NCI-H446 (cell line): ENCODE measurements around the gene CALML3.

Experiments used
- DNase-seq, 2 experiments: peaks; one replicate each; lab custom pipeline; 2025; lab: John Stamatoyannopoulos, UW

Gene CALML3

DNA sequence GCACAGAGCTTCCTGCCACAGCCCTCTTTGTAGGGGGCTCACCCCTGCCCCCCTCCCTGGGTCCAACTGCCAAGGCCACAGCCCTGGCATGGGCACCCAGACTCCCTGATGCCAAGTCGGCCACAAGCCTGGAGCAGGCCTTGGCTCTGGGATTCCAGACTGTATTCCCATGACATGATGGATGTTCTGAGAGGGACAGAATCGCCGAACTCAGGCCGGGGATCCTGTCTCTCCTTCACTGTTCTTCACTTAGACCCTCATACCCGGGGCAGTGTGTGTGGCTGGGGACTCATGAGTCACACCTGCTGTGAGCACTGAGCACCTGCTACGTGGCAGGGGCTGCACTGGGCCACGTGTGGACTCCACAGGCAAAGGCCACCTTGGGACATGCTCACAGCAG lies 33.3 kb upstream of the CALML3 start:
- DNase-seq: no peak

- DNase-seq: no peak
Observed at GRCh38 chr10:5492322-5492855, 32.4 kb upstream of the CALML3 start.

DNA sequence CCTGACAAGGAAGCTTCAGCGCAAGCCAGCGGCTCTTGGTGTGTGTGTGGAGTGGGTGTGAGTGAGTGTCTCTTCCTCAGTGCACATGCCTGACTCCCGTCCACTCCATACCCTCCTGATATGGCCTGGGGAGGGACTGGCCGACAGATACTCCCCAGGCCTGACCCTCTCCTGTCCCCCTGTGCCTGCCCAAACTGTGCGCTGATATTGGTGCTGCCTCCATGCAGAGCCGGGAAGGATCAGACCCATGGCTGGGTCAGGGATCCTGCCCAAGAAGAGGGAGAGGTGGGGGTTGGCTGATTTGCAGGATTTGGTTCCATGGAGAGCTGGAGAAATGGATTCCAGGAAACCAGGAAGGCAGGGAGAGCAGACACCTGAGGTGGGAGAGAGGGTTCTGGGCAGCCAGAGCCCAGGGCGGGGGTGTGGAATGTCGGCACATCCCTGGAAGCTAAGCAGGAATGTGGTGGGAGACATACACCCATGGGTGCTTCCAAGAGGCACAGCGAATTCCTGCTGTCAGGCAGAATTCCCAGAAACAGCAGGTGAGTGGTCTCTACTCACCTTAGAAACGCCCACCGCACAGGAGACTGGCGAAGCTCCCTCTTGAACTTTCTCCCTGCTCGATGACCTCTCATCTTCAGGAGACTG lies 31.7 kb upstream of the CALML3 start:
- no peak for DNase-seq

DNA sequence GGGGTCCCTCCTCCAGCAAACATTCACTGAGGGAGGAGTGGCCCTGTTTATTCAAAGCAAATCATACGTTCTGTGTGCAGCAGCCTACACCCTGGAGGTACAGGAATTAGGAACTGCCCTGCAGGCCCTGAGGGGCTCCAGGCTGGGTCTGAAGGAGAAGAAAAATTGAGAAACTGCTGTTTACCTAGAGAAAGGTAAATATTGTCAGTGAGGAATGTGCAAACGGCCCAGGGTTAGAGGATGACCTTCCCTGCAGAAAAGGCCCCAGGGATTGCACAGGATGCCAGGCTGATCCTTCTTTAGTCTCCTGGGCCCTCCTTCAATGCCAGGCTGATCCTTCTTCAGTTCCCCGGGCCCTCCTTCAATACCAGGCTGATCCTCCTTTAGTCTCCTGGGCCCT lies 31.1 kb upstream of the CALML3 start:
- DNase-seq: no peak

- DNase-seq: no peak
Observed at GRCh38 chr10:5494611-5495010, 30.1 kb upstream of the CALML3 start.

DNA sequence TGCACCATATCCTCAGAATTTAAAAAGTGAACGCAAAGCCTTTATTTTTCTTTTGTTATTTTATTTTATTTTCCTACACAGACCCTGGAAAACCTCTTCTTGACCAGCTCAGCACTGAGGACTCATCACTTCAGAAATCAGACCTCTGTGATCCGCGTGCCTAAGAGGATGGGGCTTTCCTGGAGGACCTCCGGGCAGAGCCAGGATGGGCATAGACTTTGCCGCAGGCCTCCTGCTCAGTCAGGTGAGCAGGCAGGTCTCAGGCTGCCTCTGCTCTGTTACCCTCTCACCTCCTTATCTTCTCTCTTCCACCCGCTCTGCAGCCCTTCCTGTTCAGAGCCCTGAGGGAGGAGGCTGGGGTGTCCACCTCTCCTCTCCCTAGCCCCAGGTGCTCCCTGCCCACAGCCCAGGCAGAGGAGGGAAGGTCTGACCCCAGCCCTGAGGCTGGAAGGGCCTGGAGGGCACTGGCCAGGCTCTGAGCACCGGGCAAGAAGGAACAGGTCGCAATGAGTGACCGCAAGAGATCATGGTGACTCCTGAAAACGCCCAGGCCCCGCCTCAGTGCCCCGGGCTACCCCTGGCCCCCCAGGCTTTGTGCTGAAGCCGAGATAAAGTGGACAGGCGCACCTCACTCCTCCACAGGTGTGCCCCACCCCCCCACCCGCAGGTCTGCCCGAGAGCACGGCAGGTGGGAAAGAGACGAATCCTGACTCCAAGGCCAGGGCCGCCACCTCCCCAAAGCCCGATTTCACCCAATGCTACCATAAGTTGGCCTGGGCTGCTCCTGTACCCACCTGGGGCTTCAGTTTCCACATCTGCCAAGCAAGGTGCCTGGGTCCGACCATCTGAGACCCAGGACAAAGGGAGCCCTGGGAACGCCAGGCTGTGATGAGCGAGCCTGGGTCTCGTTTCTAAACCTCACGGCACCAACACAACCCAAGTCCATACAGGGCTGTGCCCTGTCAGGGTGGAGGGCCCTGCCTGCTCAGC lies 28.2 kb upstream of the CALML3 start:
- no peak for DNase-seq

DNA sequence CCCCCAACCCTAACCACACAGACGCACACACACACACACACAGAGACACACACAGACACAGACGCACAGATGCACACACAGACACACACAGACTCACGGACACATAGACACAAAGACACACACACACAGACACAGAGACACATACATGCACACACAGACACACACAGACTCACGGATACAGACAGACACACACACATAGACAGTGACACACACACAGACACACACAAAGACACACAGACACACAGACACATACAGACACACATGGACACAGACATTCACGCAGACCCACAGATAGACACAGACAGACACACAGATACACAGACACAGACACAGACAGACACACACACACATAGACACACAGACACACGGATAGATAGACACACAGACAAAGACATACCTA lies 27.5 kb upstream of the CALML3 start:
- no peak for DNase-seq

DNA sequence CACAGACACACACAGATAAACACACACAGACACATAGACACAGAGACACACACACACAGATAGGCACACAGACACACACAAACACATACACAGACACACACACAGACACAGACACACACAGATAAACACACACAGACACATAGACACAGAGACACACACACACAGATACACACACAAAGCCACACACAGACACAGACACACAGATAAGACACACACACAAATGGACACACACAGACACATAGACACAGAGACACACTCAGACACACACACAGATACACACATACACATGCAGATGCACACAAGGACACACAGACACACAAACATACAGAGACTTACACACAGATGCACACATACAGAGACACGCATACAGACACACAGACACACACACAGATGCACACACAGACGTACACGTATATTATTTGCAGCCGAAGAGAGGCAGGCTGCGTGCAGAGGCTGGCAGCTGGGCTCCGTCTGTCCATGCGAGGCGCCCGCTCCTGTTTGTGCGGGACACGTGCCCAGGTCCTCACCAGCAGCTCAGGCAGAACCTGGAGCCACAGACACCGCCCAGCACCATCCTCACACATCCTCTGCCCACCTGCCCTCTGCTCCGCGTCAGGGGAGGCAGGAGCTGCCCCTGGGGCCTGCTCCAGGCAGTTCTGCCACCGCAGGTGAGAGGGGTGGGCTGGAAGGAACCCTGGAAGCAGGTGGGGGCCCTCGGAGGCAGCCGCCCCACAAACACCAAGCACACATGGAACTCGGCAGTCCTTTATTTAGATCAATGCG lies 26.6 kb upstream of the CALML3 start:
- DNase-seq: no peak

DNA sequence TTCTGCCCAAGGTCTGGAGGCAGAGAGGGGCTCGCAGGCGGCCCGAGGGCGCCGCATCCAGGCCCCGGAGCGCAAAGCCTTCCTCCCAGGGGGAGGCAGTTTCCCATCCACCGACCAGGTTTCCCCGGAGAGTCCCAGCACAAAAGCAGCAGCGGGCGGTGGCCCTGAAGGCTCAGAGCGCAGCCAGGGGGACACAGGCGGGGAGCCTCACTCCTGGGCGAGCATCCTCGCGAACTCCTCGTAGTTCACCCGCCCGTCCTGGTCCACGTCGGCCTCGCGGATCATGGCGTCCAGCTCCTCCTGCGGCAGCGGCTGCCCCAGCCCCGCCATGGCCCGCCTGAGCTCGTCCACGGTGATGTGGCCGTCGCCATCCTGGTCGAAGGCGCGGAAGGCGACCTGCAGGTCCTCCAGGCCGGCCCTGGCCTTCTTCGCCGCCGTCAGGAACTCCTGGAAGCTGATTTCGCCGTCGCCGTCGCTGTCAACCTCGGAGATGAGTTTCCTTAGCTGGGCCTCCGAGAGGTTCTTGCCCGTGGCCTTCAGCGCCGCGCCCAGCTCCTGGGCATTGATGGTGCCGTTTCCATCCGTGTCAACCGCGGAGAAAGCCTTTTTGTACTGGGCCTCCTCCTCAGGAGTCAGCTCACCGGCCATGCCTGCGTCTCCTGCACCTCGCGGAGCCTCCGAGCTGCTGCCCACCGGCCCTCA lies 25.8 kb upstream of the CALML3 start:
- DNase-seq: no peak

GRCh38 chr10:5499493-5500140 lies 25.1 kb upstream of the CALML3 start, which contains the start of gene CALML5:
Gene CALML5 (minus strand): TSS chr10:5499570. CDS start chr10:5499438, 132 bp downstream.
- no peak for DNase-seq

DNA sequence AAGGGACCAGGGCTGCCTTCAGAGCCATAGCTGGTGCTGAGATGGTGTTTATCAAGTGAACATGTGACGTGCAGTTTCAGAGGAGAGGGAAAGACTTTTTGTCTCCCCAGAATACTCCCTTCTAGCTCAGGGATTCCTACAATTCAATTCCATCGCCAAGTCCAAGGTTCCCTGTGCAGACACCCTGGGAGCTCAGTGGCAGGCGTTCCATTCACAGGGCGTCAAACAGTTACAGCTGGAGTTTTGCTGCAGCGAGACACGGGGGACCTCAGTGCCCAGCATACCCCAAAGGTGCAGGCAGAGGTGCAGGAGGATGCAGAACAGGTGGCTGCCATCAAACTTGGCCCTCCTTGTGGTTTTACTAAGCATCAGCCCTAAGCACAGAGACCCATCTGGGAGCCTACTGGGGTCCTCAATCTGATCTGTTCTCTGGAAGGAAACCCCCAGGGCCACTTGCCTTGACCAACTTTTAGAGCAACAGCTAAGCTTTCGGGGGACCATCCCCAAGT lies 24.5 kb upstream of the CALML3 start:
- DNase-seq: no peak

- DNase-seq: no peak
Observed at GRCh38 chr10:5500910-5501309, 23.9 kb upstream of the CALML3 start.

GRCh38 chr10:5502061-5502521 lies 22.7 kb upstream of the CALML3 start:
- no peak for DNase-seq

DNA sequence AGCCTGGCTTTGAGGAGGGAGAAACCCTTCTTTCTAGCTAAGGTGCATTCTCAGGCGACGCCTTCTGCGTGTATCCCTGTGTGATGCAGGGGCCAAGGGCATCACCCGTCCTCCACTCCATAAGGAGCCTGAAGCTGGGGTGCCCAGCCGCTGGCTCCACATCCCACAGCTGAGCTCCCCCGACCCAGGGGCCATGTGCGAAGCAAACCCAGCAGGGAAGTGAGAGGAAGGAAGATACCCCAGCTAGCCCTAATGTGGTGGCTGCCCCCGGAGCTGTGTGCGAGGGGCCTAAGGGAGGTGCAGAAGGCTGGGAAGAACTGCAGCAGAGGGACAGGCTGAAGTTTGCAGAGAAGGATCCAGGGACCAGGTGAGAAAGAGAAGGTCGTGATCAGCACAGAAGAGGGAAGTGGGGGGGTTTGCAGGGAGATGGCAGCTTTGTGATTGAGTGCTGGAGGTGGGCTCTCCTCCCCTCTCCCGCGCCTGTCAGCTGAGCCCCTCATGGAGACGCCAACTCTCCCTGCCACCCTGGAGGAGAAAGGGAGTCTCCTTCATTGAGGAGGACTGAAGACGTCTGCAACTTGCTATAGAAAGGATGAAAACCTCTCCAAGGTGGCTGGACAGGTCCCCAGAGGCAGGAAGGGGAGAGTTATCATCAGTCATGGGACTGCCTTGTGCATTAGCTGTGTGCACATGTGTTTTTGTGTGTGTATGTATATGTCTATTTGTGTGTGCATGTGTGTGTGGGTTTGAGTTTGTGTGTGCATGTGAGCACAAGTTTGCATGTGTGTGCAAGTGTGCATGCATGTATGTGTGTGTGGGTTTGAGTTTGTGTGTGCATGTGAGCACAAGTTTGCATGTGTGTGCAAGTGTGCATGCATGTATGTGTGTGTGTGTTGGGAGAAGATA lies 21.9 kb upstream of the CALML3 start:
- no peak for DNase-seq

GRCh38 chr10:5503477-5503835 lies 21.3 kb upstream of the CALML3 start:
- DNase-seq: no peak

GRCh38 chr10:5504146-5505072 lies 20.4 kb upstream of the CALML3 start:
- DNase-seq: no peak

DNA sequence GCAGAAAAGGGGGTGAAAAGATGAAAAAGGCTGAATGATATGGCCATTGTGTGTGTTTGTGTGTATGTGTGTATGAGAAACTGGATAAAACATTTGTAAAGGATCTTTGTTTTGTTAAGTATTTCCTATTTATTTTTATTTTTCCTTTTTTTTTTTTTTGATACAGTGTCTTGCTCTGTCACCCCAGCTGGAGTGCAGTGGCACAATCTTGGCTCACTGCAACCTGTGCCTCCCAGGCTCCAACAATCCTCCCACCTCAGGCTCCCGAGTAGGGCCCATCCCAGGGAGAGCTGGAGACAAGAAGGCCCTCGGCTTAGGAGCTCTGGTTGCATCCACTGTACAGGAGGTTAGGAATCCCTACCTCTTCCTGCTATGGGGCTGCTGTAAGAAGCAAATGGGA lies 18.5 kb upstream of the CALML3 start:
- DNase-seq: no peak
